SKM-1 (cell line): ENCODE results near the gene CDK19.
"Not testable (repeated sequence)": the region's sequence is repeated elsewhere in the genome, so short reads cannot be mapped to it uniquely, and the experiment has no call there.

Experiments used
- DNase-seq: peaks from one replicate; lab custom pipeline; 2025; ENCODE audit not compliant: unreplicated experiment; lab: John Stamatoyannopoulos, UW

CDK19 gene

GRCh38 chr6:110628330-110628729 lies 186.9 kb downstream of the CDK19 start:
- DNase-seq = no peak

DNA sequence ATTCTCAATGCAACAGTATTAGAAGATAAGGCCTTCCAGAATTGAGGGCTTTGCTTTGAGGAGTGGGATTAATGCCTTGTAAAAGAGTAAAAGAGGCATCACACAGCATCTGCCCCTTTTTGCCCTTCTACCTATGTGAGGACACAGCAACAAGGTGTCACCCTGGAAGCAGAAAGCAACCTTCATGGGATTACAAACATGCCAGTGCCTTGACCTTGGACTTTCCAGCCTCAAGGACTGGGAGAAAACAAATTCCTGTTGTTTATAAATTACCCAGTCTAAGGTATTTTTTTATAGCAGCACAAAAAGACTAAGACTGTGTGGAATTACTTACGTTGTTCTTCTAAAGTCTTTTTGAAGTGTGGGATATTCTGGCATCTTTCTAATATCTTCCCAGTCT lies 188.8 kb downstream of the CDK19 start:
- DNase-seq = no peak

DNA sequence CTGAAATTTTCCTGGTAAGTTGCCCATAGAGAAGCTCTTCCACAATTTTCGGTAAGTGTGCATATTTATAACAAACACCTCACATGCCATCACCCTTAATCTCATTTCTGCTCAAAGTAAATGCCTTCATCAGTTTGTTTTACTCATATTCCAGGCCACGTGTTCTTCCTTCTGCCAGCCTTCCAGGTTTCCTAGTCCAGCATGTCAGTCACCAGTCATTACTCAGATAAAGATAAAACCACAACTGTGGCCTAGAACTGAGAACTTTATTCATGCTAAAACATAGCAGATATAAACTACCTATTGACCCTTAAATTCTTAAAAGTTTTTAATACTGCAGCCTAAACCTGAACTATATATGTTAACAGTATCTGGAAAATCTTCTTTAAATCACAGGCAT lies 189.4 kb downstream of the CDK19 start:
- no peak for DNase-seq

GRCh38 chr6:110622912-110623578 lies 192.2 kb downstream of the CDK19 start:
- no peak for DNase-seq

DNA sequence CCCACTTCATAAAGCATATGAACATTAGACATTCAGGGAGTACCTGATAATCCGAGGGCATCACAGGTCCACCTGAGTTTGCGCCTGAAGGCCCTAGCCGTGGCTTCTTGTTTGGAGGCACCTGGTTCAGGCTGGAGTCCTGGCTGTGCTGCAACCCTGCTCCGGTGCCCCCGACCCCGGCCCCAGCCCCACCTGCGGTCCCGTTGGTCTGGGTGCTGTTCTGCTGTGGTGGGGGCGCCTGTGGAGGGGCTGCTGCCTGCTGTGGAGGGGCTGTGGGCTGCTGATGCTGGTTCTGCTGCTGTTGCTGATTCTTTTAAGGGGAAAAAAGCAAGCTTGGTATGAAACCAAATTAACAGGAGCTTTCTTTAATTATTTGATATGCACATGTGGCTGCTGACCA lies 194.2 kb downstream of the CDK19 start:
- DNase-seq = no peak

- no peak for DNase-seq
Observed at GRCh38 chr6:110620065-110620464, 195.2 kb downstream of the CDK19 start.

DNA sequence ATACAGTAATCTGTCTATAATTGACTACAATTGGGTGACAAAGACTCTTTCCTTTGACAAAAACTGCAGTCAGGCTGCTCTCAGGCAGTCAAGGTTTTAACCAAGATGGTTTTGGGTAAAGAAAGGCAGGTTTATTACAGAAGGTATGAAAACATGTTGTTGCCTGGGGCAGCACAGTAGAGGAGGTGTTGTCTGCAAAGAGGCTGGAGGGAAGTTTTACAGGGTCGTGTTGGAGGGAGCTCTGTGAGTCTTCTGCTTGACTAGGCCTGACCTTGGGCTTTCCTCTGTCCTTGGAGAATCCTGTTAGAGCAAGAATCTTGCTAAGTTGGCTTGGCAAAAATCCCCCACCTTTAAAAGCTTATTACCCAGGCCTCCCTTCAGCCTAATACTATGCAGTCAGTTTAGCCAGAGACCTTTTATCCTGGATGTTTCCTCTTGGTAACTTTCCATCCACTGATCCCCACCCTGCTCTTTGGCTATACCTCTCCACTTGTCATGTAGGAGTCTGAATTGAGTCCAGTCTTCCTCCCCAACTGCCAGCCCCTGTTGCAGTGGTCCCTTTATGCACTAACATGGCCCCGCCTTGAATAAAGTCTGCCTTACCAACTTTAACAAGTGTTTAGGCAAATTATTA lies 195.9 kb downstream of the CDK19 start:
- DNase-seq = no peak

DNA sequence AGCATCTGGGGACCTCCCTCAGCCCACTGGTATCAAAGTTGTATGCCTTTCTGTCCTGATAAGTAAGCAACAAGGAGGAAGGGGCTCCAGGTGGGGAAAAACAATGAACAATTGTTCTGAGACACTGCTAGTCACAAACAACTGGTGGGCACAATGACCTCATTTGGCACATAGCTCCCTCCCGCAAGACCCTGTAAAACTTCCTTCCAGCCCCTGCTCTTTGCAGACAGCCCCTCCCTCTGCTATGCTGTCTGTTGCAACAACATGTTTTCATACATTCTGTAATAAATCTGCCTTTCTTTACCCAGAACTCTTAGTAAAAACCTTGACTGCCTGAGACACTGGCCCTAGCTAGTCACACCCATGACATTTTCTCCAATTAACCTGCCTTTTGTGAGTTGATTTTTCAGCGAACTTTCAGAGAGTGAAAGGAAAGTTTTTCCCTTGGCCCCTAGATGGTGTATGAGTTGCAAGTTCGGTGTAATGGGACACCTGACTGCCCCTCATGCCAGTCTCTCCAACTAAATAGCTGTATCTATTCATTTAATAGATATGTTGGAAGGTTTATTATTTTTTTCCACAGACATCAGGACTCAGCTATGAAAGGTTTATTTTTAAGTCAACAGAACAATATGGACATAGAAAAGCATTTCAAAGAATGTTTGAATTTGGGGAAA lies 196.5 kb downstream of the CDK19 start:
- no peak for DNase-seq

- no peak for DNase-seq
Observed at GRCh38 chr6:110617057-110617456, 198.2 kb downstream of the CDK19 start.

DNA sequence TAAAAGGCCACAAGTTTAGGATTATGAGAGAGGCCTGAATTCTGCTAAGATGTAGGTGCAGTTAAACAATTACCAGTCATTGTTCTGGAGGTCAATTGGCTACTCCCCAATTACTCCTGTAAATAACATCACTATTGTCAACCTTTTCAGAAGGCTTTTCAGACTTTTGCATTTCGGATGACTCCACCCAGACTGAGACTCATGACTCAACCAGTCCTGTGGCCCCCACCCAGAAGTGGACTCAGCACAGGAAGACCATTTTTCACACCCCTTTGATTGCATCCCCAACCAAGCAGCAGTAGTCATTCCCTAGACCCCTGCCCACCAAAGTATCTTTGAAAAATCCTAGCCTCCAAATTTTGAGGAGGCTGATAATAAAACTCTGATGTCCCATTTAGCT lies 199.5 kb downstream of the CDK19 start:
- DNase-seq = no peak

- DNase-seq = no peak
Observed at GRCh38 chr6:110614586-110614985, 200.7 kb downstream of the CDK19 start.

GRCh38 chr6:110614106-110614505 lies 201.2 kb downstream of the CDK19 start:
- no peak for DNase-seq

DNA sequence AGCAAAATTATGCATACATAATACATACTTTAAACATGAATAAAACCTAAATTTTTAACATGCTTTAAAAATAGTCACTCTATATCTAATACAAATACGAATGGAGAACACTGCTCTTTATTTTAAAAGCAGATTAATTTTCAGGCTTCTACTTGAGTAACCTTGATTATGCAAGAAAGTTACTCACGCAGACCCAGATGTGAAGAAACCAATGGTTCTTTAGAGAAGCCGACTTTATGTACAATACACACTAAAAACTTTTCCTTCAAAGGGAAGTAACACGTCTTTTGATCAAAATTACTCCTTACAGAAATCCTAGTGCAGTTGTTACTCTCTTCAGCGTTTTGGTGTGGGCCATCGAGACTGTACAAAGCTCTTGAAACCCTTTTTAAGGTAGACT lies 201.9 kb downstream of the CDK19 start:
- DNase-seq = peak; percentile 54

- no peak for DNase-seq
Observed at GRCh38 chr6:110612298-110612697, 203.0 kb downstream of the CDK19 start.

DNA sequence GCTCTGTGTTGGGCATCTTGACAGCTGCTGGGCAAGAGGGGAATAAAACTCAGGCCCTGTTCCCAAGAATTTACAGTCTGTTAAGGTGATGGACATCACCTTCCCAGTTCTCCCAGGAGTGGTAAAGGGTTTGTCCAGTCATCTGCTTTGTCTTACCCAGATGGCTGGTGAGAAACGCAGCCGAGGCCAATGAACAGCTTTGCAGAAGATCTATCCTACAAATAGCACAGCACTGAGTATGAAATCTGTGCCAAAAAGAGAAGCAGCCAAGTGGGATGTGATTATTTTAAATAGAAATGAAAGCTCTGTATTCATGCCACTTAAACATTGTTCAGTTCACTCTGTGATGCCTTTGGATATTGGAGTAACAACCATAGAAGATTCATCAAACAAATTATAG lies 206.2 kb downstream of the CDK19 start:
- DNase-seq = no peak

DNA sequence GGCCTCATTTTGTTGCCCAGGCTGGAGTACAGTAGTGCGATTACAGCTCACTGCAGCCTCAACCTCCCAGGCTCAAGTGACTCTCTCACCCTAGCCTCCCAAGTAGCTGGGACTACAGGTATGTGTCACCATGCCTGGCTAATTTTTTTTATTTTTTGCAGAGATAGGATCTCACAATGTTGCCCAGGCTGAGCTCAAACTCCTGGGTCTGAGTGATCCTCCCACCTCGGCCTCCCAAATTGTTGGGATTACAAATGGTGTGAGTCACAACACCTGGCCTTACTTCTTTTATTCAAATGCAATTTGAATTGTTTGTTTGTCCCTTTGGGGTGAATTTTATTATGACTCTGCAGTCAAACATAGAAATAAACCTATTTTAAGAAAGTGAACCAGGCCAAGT lies 207.1 kb downstream of the CDK19 start:
- no peak for DNase-seq

DNA sequence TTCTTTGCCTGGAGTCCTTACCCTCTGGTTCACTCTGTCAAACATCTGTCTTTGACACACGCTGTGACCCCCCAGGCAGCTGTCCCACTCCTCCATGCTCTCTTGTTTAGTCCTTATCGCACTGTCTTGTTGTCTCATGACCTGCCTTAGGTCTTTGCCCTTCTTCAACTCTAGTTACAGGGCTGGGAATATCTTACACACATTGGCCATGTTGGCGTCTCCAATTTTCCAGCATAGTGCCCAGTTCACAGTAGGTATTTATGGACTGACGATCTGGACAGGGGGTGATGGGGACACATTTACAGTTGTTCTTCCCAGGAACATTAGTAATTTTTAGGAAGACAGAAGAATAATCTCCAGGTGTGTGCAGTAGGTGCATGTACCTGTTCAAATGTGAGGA lies 209.1 kb downstream of the CDK19 start:
- DNase-seq = no peak

DNA sequence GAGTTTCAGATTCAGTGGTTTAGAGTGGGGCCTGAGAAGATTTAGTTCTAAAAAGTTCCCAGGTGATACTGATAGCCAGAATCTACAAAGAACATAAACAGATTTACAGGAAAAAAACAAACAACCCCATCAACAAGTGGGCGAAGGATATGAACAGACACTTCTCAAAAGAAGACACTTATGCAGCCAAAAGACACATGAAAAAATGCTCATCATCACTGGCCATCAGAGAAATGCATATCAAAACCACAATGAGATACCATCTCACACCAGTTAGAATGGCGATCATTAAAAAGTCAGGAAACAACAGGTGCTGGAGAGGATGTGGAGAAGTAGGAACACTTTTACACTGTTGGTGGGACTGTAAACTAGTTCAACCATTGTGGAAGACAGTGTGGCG lies 214.6 kb downstream of the CDK19 start:
- DNase-seq = not testable (repeated sequence)

DNA sequence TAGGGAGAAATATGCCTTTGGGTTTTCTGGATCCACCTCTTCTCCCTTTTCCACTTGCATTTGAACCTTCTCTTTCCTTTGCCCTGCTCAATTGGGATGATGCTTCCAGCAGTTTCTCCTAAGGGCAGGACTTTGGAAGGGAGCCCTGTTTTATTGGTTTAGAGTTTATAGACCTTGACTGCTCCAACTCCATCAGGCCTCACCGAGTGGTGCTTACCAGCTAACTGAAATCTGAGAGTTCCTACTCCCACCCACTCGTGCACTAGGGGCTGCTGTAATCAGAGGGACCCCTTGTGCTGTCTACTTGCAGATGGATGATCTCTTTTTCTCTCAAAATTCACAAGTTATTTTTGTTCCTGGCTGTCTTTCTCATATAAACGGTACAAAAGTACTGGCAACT lies 217.5 kb downstream of the CDK19 start:
- DNase-seq = no peak

GRCh38 chr6:110596354-110596753 lies 218.9 kb downstream of the CDK19 start:
- no peak for DNase-seq

DNA sequence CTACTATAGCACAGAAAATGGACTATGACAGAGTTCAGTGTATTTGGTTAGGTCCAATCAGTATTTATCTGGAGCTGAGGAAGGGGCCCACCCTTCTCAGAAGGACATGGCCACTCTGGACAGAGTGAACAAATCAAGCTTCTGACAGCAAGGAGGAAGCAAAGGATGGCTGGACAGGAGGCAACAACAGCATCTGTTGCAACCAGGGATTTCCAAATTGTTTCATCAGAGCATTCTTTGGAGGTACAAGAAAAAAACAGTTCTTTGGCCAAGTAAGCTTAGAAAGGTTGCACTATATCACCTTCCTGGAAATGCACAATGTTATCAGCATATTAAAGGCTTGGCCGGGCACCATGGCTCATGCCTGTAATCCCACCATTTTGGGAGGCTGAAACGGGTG lies 220.2 kb downstream of the CDK19 start:
- peak; percentile 50 for DNase-seq

GRCh38 chr6:110593637-110594036 lies 221.6 kb downstream of the CDK19 start:
- DNase-seq = no peak
